Lung (tissue), 12 donors: ENCODE measurements around the gene TMEM106B. TPM values are rescaled to one million over a fixed set of nuclear protein-coding genes. Genes with fewer than 3 reads are reported as not detected.
A peak's percentile ranks its signal among the peaks of the same experiment; 100 is the strongest.

Experiments used
- ATAC-seq: fragments of 200-7000 bp; cut with Tn5 transposase; one replicate; pipeline ENCODE4 v1.9.1; 2020; ENCODE audit warnings: moderate number of reproducible peaks; ENCODE audit not compliant: insufficient read depth, low FRiP score
- DNase-seq, 3 donors: peaks; one replicate each; pipeline ENCODE4 v3.0.0-alpha.2; 2013 to 2017
- H3K27ac ChIP-seq, 2 donors: one replicate each; pipeline ENCODE4 v1.5.1; 2013; ENCODE audit warnings: mild to moderate bottlenecking in 2 of 2, moderate library complexity in 2 of 2, control low read depth in 1 of 2, inconsistent platforms in 1 of 2, low read depth in 1 of 2, low read length in 1 of 2
- H3K27me3 ChIP-seq, 3 donors: one replicate each; pipeline ENCODE4 v1.5.1; 2013; ENCODE audit warnings: low read length in 2 of 3; ENCODE audit not compliant: control insufficient read depth in 3 of 3, insufficient read depth in 3 of 3
- H3K36me3 ChIP-seq, 4 donors: one replicate each; pipeline ENCODE4 v1.5.1; 2013; ENCODE audit warnings: low read length in 4 of 4, mild to moderate bottlenecking in 1 of 4, moderate library complexity in 1 of 4; ENCODE audit not compliant: control insufficient read depth in 4 of 4, insufficient read depth in 4 of 4
- H3K4me1 ChIP-seq, 5 donors: one replicate each; pipeline ENCODE4 v1.5.1; 2013; ENCODE audit warnings: low read length in 5 of 5, mild to moderate bottlenecking in 2 of 5, moderate library complexity in 1 of 5; ENCODE audit not compliant: control insufficient read depth in 5 of 5, insufficient read depth in 5 of 5
- H3K4me3 ChIP-seq: one replicate; pipeline ENCODE4 v1.5.1; 2013; ENCODE audit warnings: mild to moderate bottlenecking, control low read depth, moderate library complexity
- H3K9ac ChIP-seq, 2 donors: one replicate each; pipeline ENCODE4 v1.5.1; 2013; ENCODE audit warnings: low read length in 2 of 2, control low read depth in 1 of 2; ENCODE audit not compliant: insufficient read depth in 1 of 2
- H3K9me3 ChIP-seq, 4 donors: one replicate each; pipeline ENCODE4 v1.5.1; 2013; ENCODE audit warnings: low read length in 3 of 4, mild to moderate bottlenecking in 1 of 4, moderate library complexity in 1 of 4; ENCODE audit not compliant: control insufficient read depth in 4 of 4, insufficient read depth in 3 of 4
- WGBS, 2 donors: extraction: QIAGEN DNeasy Blood & Tissue Kit; methylation state at CpG; one replicate each; pipeline ENCODE4 v1.1.7; 2013; 5-methylcytosine and 5-hydroxymethylcytosine counted together
- polyA plus RNA-seq, 2 donors: library from polyadenylated mRNA; stranded (reverse); fragments of 200-250 nt; gene quantifications; one replicate each; pipeline ENCODE4 v1.2.1, GENCODE V29; 2013
- total RNA-seq, 2 donors: library from RNA; depleted of rRNA in 1 of 2; stranded (reverse); fragments of >200 nt in 1 of 2; gene quantifications; one replicate each; pipeline ENCODE4 v1.2.1, GENCODE V29; 2014 to 2021
- TF ChIP-seq, protein P1 (sequence below): IDR thresholded peaks from 2 replicates; pipeline ENCODE4 v1.5.1; 2012; ENCODE audit warnings: mild to moderate bottlenecking; ENCODE audit errors: control extremely low read depth, extremely low read depth
- donor health status: control.
- donor health status: control.
- donor health status: Bipolar disorder and iron deficiency.
- donor health status: healthy.
- donor health status: DM: yes; HTN: yes; CAD: no.

The TMEM106B gene
- total and polyA plus RNA-seq, 4 donors, result 11.8 to 100 (median 24.8) TPM

DNA sequence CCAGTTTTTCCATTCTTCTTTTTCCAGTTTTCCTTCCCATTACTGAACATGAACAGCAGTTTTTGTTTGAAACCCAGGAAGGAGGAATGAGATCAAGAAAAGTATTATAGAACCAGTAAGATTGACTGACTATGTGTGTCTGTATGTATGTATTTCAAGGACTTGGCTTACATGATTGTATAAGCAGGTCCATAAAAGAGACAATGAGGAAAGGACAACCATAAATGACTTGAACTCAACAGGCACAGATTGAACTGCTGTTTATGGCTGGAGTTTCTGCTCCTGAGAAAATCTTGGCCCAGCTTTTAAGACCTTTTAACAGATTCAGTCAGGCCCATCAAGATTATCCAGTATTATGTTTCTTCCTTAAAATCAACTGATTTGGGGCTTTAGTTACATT is 39.1 kb downstream of the TMEM106B start:
- no peaks in the 10 kb centered on the region for H3K9me3 ChIP-seq
- no peak overlapping the region for H3K27ac ChIP-seq
- no peak overlapping the region for H3K9ac ChIP-seq
- no peaks in the 10 kb centered on the region for H3K36me3 ChIP-seq
- TF ChIP-seq, protein P1, sequence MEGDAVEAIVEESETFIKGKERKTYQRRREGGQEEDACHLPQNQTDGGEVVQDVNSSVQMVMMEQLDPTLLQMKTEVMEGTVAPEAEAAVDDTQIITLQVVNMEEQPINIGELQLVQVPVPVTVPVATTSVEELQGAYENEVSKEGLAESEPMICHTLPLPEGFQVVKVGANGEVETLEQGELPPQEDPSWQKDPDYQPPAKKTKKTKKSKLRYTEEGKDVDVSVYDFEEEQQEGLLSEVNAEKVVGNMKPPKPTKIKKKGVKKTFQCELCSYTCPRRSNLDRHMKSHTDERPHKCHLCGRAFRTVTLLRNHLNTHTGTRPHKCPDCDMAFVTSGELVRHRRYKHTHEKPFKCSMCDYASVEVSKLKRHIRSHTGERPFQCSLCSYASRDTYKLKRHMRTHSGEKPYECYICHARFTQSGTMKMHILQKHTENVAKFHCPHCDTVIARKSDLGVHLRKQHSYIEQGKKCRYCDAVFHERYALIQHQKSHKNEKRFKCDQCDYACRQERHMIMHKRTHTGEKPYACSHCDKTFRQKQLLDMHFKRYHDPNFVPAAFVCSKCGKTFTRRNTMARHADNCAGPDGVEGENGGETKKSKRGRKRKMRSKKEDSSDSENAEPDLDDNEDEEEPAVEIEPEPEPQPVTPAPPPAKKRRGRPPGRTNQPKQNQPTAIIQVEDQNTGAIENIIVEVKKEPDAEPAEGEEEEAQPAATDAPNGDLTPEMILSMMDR, result no peak
- no peaks in the 10 kb centered on the region for H3K4me1 ChIP-seq
- H3K4me3 ChIP-seq, result no peak overlapping the region
- DNase-seq, result no peak
- no peaks in the 10 kb centered on the region for H3K27me3 ChIP-seq
- ATAC-seq, result no peak

DNA sequence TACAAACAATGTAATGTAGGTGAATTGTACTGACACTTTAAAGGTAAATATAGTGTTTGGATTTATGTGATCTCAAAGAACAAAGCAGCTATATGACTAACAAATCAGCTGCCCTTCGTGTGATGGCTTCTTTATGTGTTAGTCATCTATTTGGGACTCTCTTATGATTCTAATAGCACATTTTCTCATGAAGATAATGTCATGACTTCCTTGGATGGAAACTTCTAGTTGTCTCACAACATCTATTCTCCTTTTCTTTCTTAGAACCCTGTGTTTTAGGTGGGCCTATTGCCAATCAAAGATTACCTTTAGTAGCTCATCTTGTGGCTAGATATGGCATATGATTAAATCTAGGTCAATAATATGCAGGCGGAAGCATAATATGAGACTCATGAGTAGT is 45.0 kb downstream of the TMEM106B start:
- H3K36me3 ChIP-seq, result no peaks in the 10 kb centered on the region
- DNase-seq (no peak), ATAC-seq (no peak)
- H3K9me3 ChIP-seq, result peaks cover 0 to 1% (median 0%) of the 10 kb centered on the region in 4 donors
- H3K9ac ChIP-seq, result no peak overlapping the region
- H3K4me3 ChIP-seq, result no peak overlapping the region
- no peaks in the 10 kb centered on the region for H3K27me3 ChIP-seq
- no peak overlapping the region for H3K27ac ChIP-seq
- 75 to 91% methylated on average over 2 of the region's 2 CpGs for WGBS, 2 donors
- TF ChIP-seq, protein P1, result no peak
- peaks cover 0 to 3% (median 0%) of the 10 kb centered on the region in 5 donors for H3K4me1 ChIP-seq

DNA sequence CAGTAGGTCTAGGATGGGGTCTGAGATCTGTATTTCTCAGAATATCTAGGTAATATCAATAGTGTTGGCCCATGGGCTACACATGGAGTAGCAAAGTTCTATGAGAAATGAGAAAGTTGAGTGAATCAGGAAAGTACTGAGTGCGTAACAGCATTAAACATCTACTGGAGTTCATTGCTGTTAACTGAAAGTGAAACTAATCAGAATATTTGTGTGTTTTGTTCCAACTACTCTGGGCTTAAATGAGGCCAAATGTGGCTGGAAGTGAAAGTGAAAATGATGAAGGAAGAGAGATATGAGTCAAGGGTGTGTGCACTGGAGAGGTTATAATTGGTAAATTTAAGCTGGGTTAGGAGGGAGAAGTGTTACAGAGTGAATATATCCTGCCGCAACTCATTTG is 46.5 kb downstream of the TMEM106B start:
- H3K36me3 ChIP-seq, result no peaks in the 10 kb centered on the region
- peak in 2 of 3 donors; percentile 8 to 23 for DNase-seq
- H3K27me3 ChIP-seq, result no peaks in the 10 kb centered on the region
- no peak overlapping the region for H3K27ac ChIP-seq
- H3K4me1 ChIP-seq, result peaks cover 0 to 3% (median 0%) of the 10 kb centered on the region in 5 donors
- H3K9ac ChIP-seq, result no peak overlapping the region
- peaks cover 0 to 2% (median 0%) of the 10 kb centered on the region in 4 donors for H3K9me3 ChIP-seq
- ATAC-seq, result peak; percentile 66
- TF ChIP-seq, protein P1, result no peak
- no peak overlapping the region for H3K4me3 ChIP-seq
- WGBS, 2 donors, result 40 to 66% methylated on average over 2 of the region's 2 CpGs

DNA sequence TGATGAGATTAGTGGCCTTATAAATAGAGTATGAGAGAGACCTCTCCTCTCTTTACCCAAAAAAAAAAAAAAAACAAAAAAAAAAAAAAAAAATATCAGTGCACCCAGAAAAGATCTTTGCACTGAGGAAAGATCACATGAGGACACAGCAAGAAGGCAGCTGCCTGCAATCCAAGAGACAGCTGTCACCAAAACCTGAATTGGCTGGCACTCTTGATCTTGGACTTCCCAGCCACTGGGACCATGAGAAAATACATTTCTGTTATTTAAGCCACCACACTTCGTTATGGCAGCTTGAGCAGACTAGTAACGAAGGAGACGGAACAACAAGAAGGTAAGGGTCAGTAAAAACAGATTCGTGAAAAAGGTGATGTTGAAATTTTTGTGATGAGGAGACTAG is 47.0 kb downstream of the TMEM106B start:
- DNase-seq, result no peak
- no peak overlapping the region for H3K4me3 ChIP-seq
- TF ChIP-seq, protein P1, result no peak
- peaks cover 0 to 2% (median 0%) of the 10 kb centered on the region in 4 donors for H3K9me3 ChIP-seq
- peaks cover 0 to 3% (median 0%) of the 10 kb centered on the region in 5 donors for H3K4me1 ChIP-seq
- no peak overlapping the region for H3K27ac ChIP-seq
- no peaks in the 10 kb centered on the region for H3K36me3 ChIP-seq
- WGBS, 2 donors, result 93 to 97% methylated on average over 4 of the region's 4 CpGs
- no peaks in the 10 kb centered on the region for H3K27me3 ChIP-seq
- ATAC-seq, result no peak
- no peak overlapping the region for H3K9ac ChIP-seq
